ENCODE results near the gene WNT2. TPM values are rescaled to one million over a fixed set of nuclear protein-coding genes. Genes with fewer than 3 reads are reported as not detected.

The WNT2 gene
- total and polyA plus RNA-seq, 2 of the 4 experiments (the other 2 are of a cell fraction) = 1.8 to 1.9 TPM

GRCh38 chr7:117362294-117362888 lies 39.5 kb upstream of the WNT2 start:
- H4K8ac ChIP-seq (ENCODE audit: low read depth in 2 of 2, low read length in 2 of 2) = no peak overlapping the region
- no peak overlapping the region for H2AK5ac ChIP-seq (ENCODE audit: low read depth, low read length)
- no peak overlapping the region for H2AFZ ChIP-seq (replicated peaks; ENCODE audit: low read length, poor library complexity)
- no peak overlapping the region for H3K9ac ChIP-seq (ENCODE audit: low read depth, low read length)
- peaks cover 3% of the 10 kb centered on the region for H3K4me1 ChIP-seq (ENCODE audit: control insufficient read depth, insufficient read depth, low read length)
- no TSS peak for BruUV-seq (replicated peaks)
- H2BK5ac ChIP-seq (ENCODE audit: low read depth, low read length, poor library complexity, severe bottlenecking) = no peak overlapping the region
- H4K5ac ChIP-seq (ENCODE audit: low read depth, low read length) = no peak overlapping the region
- no peak for TF ChIP-seq MAFK (IDR thresholded peaks at IDR 0.05; ENCODE audit: low read depth, low read length)
- TF ChIP-seq MAZ (IDR thresholded peaks at IDR 0.05; ENCODE audit: borderline replicate concordance, low read depth, low read length) = no peak
- intact Hi-C loops (cut with micrococcal nuclease) (loop anchor here (5.0 kb wide), 1 partner anchor 40 kb away; the partner anchor contains the start of gene WNT2), in situ Hi-C loops (cut with MboI; ENCODE audit: low sequenced_read_pairs) (no loop called here), dilution Hi-C loops (cut with HindIII; ENCODE audit: low sequenced_read_pairs, unreplicated experiment) (no loop called here)
- no peak overlapping the region for H3K23ac ChIP-seq (ENCODE audit: low read depth, low read length)
- POLR2A ChIA-PET (ENCODE audit: unreplicated experiment) = no interaction called here
- H3K18ac ChIP-seq (ENCODE audit: low read depth, low read length) = peak overlapping the region; percentile 27; the same call in 1 of the 2 replicates
- no peak overlapping the region for H3K27ac ChIP-seq (ENCODE audit: insufficient read depth, low read length)
- no peak overlapping the region for H3K4ac ChIP-seq (ENCODE audit: low read depth, low read length)
- H3K14ac ChIP-seq (replicated peaks; ENCODE audit: low read depth, low read length) = no peak overlapping the region
- H2BK120ac ChIP-seq (ENCODE audit: low read depth, low read length) = no peak overlapping the region
- H3K36me3 ChIP-seq (ENCODE audit: control insufficient read depth, insufficient read depth, low read length) = no peaks in the 10 kb centered on the region
- H3K4me3 ChIP-seq (ENCODE audit: insufficient read depth, low read depth, low read length) = no peak overlapping the region
- H3K27me3 ChIP-seq (ENCODE audit: control insufficient read depth, insufficient read depth, low read length) = no peaks in the 10 kb centered on the region
- H4K91ac ChIP-seq (ENCODE audit: insufficient read depth, low read depth, low read length) = no peak overlapping the region
- no peaks in the 10 kb centered on the region for H4K20me1 ChIP-seq (ENCODE audit: insufficient read depth, low read length)
- no peaks in the 10 kb centered on the region for H3K9me3 ChIP-seq (ENCODE audit: control insufficient read depth, insufficient read depth, low read length)
- CTCF ChIA-PET = no interaction called here
- no peak overlapping the region for H3K4me2 ChIP-seq (ENCODE audit: low read depth, low read length)
- H2AK9ac ChIP-seq (replicated peaks; ENCODE audit: low read depth, low read length, poor library complexity) = no peak overlapping the region
- no peak for DNase-seq
- no peaks in the 10 kb centered on the region for H3K9me1 ChIP-seq (ENCODE audit: insufficient read depth, low read length)
- ATAC-seq (ENCODE audit: low read depth) = no peak
- no peak overlapping the region for H3K56ac ChIP-seq (ENCODE audit: extremely low read depth, insufficient read depth, low read length)
- H3K79me1 ChIP-seq (ENCODE audit: low read depth in 1 of 2, low read length in 2 of 2) = no peaks in the 10 kb centered on the region
- no peak overlapping the region for H2BK20ac ChIP-seq (ENCODE audit: low read depth, low read length)
- H2BK15ac ChIP-seq (ENCODE audit: low read depth, low read length) = no peak overlapping the region
